Muscle of leg (tissue), 11 donors: ENCODE results near the gene ST8SIA5. TPM values are rescaled to one million over a fixed set of nuclear protein-coding genes. Genes with fewer than 3 reads are reported as not detected.
A peak's percentile ranks its signal among the peaks of the same experiment; 100 is the strongest.

Experiments used
- DNase-seq: peaks from one replicate; pipeline ENCODE4 v3.0.0; 2013
- H3K27ac ChIP-seq: one replicate; pipeline ENCODE4 v1.5.1; 2013; ENCODE audit warnings: mild to moderate bottlenecking, low read length, control low read depth
- H3K27me3 ChIP-seq: one replicate; pipeline ENCODE4 v1.6.1; 2013; ENCODE audit warnings: low read length; ENCODE audit not compliant: control insufficient read depth, insufficient read depth
- H3K36me3 ChIP-seq: one replicate; pipeline ENCODE4 v1.6.1; 2013; ENCODE audit warnings: low read length; ENCODE audit not compliant: control insufficient read depth, insufficient read depth
- H3K4me1 ChIP-seq: one replicate; pipeline ENCODE4 v1.6.1; 2013; ENCODE audit warnings: low read length; ENCODE audit not compliant: control insufficient read depth, insufficient read depth
- H3K4me3 ChIP-seq: one replicate; pipeline ENCODE4 v1.5.1; 2013; ENCODE audit warnings: low read length, control low read depth
- H3K9me3 ChIP-seq: replicated peaks from 2 replicates; pipeline ENCODE4 v1.6.1; 2013; ENCODE audit warnings: low read depth, low read length; ENCODE audit not compliant: control insufficient read depth
- WGBS: methylation state at CpG from one replicate; pipeline ENCODE4 v1.1.5; 2013; ENCODE audit warnings: missing lambda C conversion rate; ENCODE audit not compliant: insufficient coverage; 5-methylcytosine and 5-hydroxymethylcytosine counted together
- polyA plus RNA-seq, 8 donors: library from polyadenylated mRNA; unstranded; fragments of 120-200 nt; gene quantifications; one replicate each; pipeline versions ENCODE4 v1.2.1 to v1.2.3, GENCODE V29; 2013; ENCODE audit warnings: inconsistent platforms in 1 of 8, low replicate concordance in 1 of 8; ENCODE audit not compliant: insufficient read length in 8 of 8, insufficient read depth in 1 of 8
- total RNA-seq: library from RNA; stranded (reverse); fragments of 120-200 nt; gene quantifications from one replicate; pipeline ENCODE4 v1.2.4, GENCODE V29; 2013

Gene ST8SIA5
- total and polyA plus RNA-seq, 9 donors, result 1.0 to 5.2 (median 4.3) TPM

DNA sequence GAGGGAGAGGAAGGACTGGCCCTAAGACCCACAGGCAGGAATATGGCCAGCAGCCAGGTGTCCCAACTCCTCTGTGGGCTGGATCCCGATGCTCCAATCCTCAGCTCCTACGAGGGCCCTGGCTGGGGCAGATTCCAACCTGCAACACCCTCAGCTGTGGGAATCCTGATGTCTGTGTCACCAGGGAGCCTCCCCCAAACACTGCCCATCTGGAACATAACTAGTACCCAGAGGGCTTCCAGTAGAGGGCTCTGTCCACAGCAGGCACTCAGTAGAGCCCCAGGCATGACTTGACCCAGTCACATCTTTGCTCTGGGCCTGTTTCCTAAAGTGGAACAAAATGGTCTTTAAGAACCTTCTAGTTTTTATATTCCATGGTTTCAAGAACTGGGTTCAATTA is 79.2 kb downstream of the ST8SIA5 start:
- Histone ChIP-seq H3K4me3 (no peak overlapping the region), H3K36me3 (no peaks in the 10 kb centered on the region), H3K27me3 (peaks cover 6% of the 10 kb centered on the region), H3K27ac (no peak overlapping the region), H3K9me3 (no peaks in the 10 kb centered on the region), H3K4me1 (peaks cover 3% of the 10 kb centered on the region)
- WGBS, result 69% methylated on average over 2 of the region's 2 CpGs
- no peak for DNase-seq

GRCh38 chr18:46676182-46676835 is 80.5 kb downstream of the ST8SIA5 start:
- no peak overlapping the region for H3K27ac ChIP-seq
- WGBS, result 60% methylated on average over 13 of the region's 15 CpGs
- peaks cover 3% of the 10 kb centered on the region for H3K4me1 ChIP-seq
- no peaks in the 10 kb centered on the region for H3K36me3 ChIP-seq
- H3K4me3 ChIP-seq, result no peak overlapping the region
- no peaks in the 10 kb centered on the region for H3K9me3 ChIP-seq
- no peak for DNase-seq
- peaks cover 6% of the 10 kb centered on the region for H3K27me3 ChIP-seq

- Histone ChIP-seq H3K4me1 (peaks cover 3% of the 10 kb centered on the region), H3K27ac (no peak overlapping the region), H3K4me3 (no peak overlapping the region), H3K9me3 (no peaks in the 10 kb centered on the region), H3K36me3 (no peaks in the 10 kb centered on the region), H3K27me3 (peaks cover 6% of the 10 kb centered on the region)
- DNase-seq, result no peak
- no CpG with 5 or more reads among the region's 1 CpG for WGBS
Observed at GRCh38 chr18:46675112-46675511, 81.7 kb downstream of the ST8SIA5 start.

GRCh38 chr18:46672062-46672970 is 84.5 kb downstream of the ST8SIA5 start:
- Histone ChIP-seq H3K9me3 (no peaks in the 10 kb centered on the region), H3K36me3 (no peaks in the 10 kb centered on the region), H3K4me3 (no peak overlapping the region), H3K4me1 (no peaks in the 10 kb centered on the region), H3K27me3 (peaks cover 7% of the 10 kb centered on the region), H3K27ac (no peak overlapping the region)
- DNase-seq, result peak; percentile 41
- WGBS, result 30% methylated on average over 4 of the region's 6 CpGs

DNA sequence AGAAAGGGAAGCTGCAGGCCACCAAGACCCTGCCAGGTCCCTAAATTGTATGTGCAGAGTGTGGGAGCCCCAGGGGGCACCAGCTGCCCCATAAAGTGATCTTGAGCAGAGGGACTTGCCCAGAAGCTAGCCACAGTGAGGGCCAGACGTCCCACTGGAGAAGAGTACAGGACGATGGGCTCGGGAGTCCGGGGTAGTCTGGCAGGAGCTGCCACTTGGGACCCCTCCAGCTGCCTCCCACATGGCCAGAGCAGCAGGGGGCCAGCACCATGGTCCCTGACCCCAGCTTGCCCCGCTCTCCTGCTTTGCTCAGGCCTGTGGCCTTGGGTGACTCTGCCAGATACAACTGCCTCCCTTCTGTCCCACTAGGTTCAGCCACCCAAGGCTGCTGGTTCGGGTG is 88.2 kb downstream of the ST8SIA5 start:
- WGBS, result 55% methylated on average over 6 of the region's 6 CpGs
- DNase-seq, result no peak
- peaks cover 2% of the 10 kb centered on the region for H3K27me3 ChIP-seq
- no peaks in the 10 kb centered on the region for H3K36me3 ChIP-seq
- no peaks in the 10 kb centered on the region for H3K9me3 ChIP-seq
- no peak overlapping the region for H3K4me3 ChIP-seq
- H3K4me1 ChIP-seq, result no peaks in the 10 kb centered on the region
- H3K27ac ChIP-seq, result no peak overlapping the region

- Histone ChIP-seq H3K27me3 (peaks cover 2% of the 10 kb centered on the region), H3K27ac (no peak overlapping the region), H3K4me1 (no peaks in the 10 kb centered on the region), H3K36me3 (no peaks in the 10 kb centered on the region), H3K9me3 (no peaks in the 10 kb centered on the region), H3K4me3 (no peak overlapping the region)
- WGBS, result 39% methylated on average over 8 of the region's 11 CpGs
- DNase-seq, result no peak
Observed at GRCh38 chr18:46668135-46668534, 88.7 kb downstream of the ST8SIA5 start.

DNA sequence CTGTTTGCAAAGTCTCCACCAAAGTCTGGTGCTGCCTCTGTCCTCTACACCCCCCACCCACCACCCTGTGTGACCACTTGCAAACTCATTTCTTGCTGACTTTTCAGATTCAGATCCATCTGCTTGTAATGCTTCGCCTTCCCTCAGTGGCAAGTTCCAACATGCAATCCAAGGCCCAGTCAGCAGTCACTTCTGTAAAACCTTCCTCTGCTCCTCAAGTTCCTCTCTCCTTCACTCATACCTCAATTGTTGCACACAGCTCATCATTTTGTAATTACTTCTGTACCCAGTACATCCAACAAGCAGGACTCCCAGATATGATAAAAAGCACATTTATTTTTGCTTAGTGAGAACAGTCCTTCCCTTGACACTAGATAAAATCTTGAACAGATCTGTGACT is 93.3 kb downstream of the ST8SIA5 start:
- Histone ChIP-seq H3K36me3 (no peaks in the 10 kb centered on the region), H3K4me1 (no peaks in the 10 kb centered on the region), H3K27ac (no peak overlapping the region), H3K27me3 (peaks cover 2% of the 10 kb centered on the region), H3K4me3 (no peak overlapping the region), H3K9me3 (no peaks in the 10 kb centered on the region)
- WGBS, result 100% methylated on average over 1 of the region's 1 CpG
- no peak for DNase-seq

- WGBS, result 62% methylated on average over 8 of the region's 9 CpGs
- no peak overlapping the region for H3K4me3 ChIP-seq
- DNase-seq, result peak; percentile 46
- H3K36me3 ChIP-seq, result no peaks in the 10 kb centered on the region
- H3K9me3 ChIP-seq, result no peaks in the 10 kb centered on the region
- no peak overlapping the region for H3K27ac ChIP-seq
- no peaks in the 10 kb centered on the region for H3K27me3 ChIP-seq
- no peaks in the 10 kb centered on the region for H3K4me1 ChIP-seq
Observed at GRCh38 chr18:46660957-46661749, 95.7 kb downstream of the ST8SIA5 start.

DNA sequence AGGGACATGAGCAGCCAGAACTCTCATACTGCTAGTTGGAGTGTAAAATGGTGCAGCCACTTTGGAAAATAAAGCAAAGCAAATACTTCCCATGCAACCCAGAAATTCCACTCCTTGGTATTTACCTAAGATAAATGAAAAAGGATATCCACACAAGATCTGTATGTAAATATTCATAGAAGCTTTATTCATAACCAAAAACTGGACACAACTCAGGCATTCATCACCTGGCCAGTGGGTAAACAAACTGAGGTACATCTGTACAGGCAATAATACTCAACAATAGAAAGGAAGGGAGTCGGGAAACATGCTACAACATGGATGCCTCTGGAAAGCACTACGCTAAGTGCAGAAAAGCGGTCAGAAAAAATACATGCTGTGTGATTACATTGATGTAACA is 97.4 kb downstream of the ST8SIA5 start:
- Histone ChIP-seq H3K36me3 (no peaks in the 10 kb centered on the region), H3K9me3 (no peaks in the 10 kb centered on the region), H3K4me3 (no peak overlapping the region), H3K27ac (no peak overlapping the region), H3K27me3 (no peaks in the 10 kb centered on the region), H3K4me1 (no peaks in the 10 kb centered on the region)
- no CpG with 5 or more reads among the region's 3 CpGs for WGBS
- DNase-seq, result no peak
